Loucy (cell line): Measurements from ENCODE around the gene IQCN.

Experiments
- H2AFZ ChIP-seq: fragments of 200-600 bp; sonication (generic); 2 replicates; pipeline ENCODE4 v1.6.0; 2016; ENCODE audit warnings: antibody characterized with exemption, mild to moderate bottlenecking, low read length, moderate library complexity
- H3F3A ChIP-seq: fragments of 200-600 bp; 2 replicates; pipeline ENCODE4 v1.6.0; 2016; ENCODE audit warnings: antibody characterized with exemption, low read depth, mild to moderate bottlenecking
- H3K27me3 ChIP-seq: fragments of 200-600 bp; sonication (generic); 2 replicates; pipeline ENCODE4 v1.6.1; 2014; ENCODE audit warnings: low read length, mild to moderate bottlenecking; ENCODE audit not compliant: insufficient read depth, poor library complexity, severe bottlenecking
- H3K36me3 ChIP-seq: fragments of 200-600 bp; sonication (generic); 2 replicates; pipeline ENCODE4 v1.6.1; 2016; ENCODE audit warnings: low read length; ENCODE audit not compliant: insufficient read depth
- H3K4me1 ChIP-seq: fragments of 200-600 bp; sonication (generic); 2 replicates; pipeline ENCODE4 v1.5.1; 2014; ENCODE audit warnings: low read length, mild to moderate bottlenecking; ENCODE audit not compliant: insufficient read depth, poor library complexity, severe bottlenecking
- H3K4me2 ChIP-seq: fragments of 200-600 bp; sonication (generic); 2 replicates; pipeline ENCODE4 v1.6.0; 2014; ENCODE audit warnings: antibody characterized with exemption, low read length, low read depth, mild to moderate bottlenecking; ENCODE audit not compliant: poor library complexity, severe bottlenecking
- H3K4me3 ChIP-seq: fragments of 200-600 bp; sonication (generic); 2 replicates; pipeline ENCODE4 v1.5.1; 2014; ENCODE audit warnings: low read length, mild to moderate bottlenecking, mixed read lengths; ENCODE audit not compliant: poor library complexity, severe bottlenecking
- H3K79me2 ChIP-seq: fragments of 200-600 bp; sonication (generic); 2 replicates; pipeline ENCODE4 v1.6.1; 2014; ENCODE audit warnings: low read length; ENCODE audit not compliant: insufficient read depth
- H3K9ac ChIP-seq: fragments of 200-600 bp; sonication (generic); 2 replicates; pipeline ENCODE4 v1.6.0; 2014; ENCODE audit warnings: mild to moderate bottlenecking, low read depth, low read length, moderate library complexity; ENCODE audit not compliant: poor library complexity, severe bottlenecking
- H3K9me2 ChIP-seq: fragments of 200-600 bp; sonication (generic); replicated peaks from 2 replicates; pipeline ENCODE4 v1.6.1; 2016; ENCODE audit warnings: low read depth, low read length, mixed read lengths
- H3K9me3 ChIP-seq: fragments of 200-600 bp; sonication (generic); 2 replicates; pipeline ENCODE4 v1.6.1; 2014; ENCODE audit warnings: mild to moderate bottlenecking, antibody characterized with exemption, low read length, low read depth; ENCODE audit not compliant: insufficient read depth
- H4K20me1 ChIP-seq: fragments of 200-600 bp; sonication (generic); 2 replicates; pipeline ENCODE4 v1.6.0; 2014; ENCODE audit warnings: antibody characterized with exemption, low read length, mild to moderate bottlenecking; ENCODE audit not compliant: insufficient read depth, poor library complexity, severe bottlenecking
- CTCF ChIP-seq: fragments of 200-600 bp; sonication (generic); conservative IDR thresholded peaks from 2 replicates; pipeline ENCODE4 v1.5.1; 2014; ENCODE audit warnings: mild to moderate bottlenecking, antibody characterized with exemption, low read length
- EZH2phosphoT487 ChIP-seq: fragments of 200-600 bp; IDR thresholded peaks from 2 replicates; pipeline ENCODE4 v1.6.1; 2018; ENCODE audit warnings: antibody characterized with exemption, mild to moderate bottlenecking, moderate library complexity, borderline replicate concordance

Gene IQCN

GRCh38 chr19:18311502-18312091 lies 37.3 kb upstream of the IQCN start:
- peaks cover 9% of the 10 kb centered on the region for H4K20me1 ChIP-seq
- no peaks in the 10 kb centered on the region for H3K9me3 ChIP-seq
- no peaks in the 10 kb centered on the region for H3K9me2 ChIP-seq
- 0 out of 2 replicates have a peak, but pooled peaks cover 7% of the 10 kb centered on the region for H3F3A ChIP-seq
- TF ChIP-seq CTCF (no peak), EZH2phosphoT487 (no peak)
- H3K9ac ChIP-seq, result no peak overlapping the region
- H3K4me2 ChIP-seq, result no peak overlapping the region
- no peak overlapping the region for H2AFZ ChIP-seq
- H3K36me3 ChIP-seq, result peaks cover 60% of the 10 kb centered on the region; the same call in 1 of the 2 replicates
- no peaks in the 10 kb centered on the region for H3K27me3 ChIP-seq
- peaks cover 28% of the 10 kb centered on the region; the same call in 1 of the 2 replicates for H3K79me2 ChIP-seq
- peaks cover 15% of the 10 kb centered on the region for H3K4me1 ChIP-seq
- no peak overlapping the region for H3K4me3 ChIP-seq

DNA sequence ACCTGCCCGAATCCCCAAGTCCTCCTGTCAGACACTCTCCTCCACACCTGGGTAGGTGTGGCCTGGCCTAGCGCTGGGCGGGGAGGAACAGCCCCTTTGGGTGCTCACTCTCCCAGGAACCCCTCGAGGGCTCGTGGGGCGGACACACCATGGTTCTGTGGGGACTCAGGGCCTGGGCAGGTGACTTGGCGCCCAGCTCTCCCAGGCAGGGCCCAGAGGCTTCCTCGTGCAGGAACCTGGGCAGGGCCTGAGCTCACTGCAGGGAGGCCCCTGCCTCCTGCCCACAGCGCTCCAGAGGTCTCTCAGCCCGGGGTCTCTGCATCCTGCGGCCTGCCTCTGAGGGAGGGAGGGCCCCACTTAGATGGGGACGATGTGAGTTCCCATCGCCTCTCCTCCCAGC lies 36.7 kb upstream of the IQCN start:
- no peak overlapping the region for H2AFZ ChIP-seq
- H4K20me1 ChIP-seq, result peaks cover 9% of the 10 kb centered on the region
- H3K4me2 ChIP-seq, result no peak overlapping the region
- H3F3A ChIP-seq, result 0 out of 2 replicates have a peak, but pooled peaks cover 7% of the 10 kb centered on the region
- no peaks in the 10 kb centered on the region for H3K27me3 ChIP-seq
- H3K9me2 ChIP-seq, result no peaks in the 10 kb centered on the region
- no peaks in the 10 kb centered on the region for H3K9me3 ChIP-seq
- no peak overlapping the region for H3K4me3 ChIP-seq
- peaks cover 9% of the 10 kb centered on the region for H3K4me1 ChIP-seq
- TF ChIP-seq EZH2phosphoT487 (no peak), CTCF (no peak)
- H3K9ac ChIP-seq, result no peak overlapping the region
- peaks cover 66% of the 10 kb centered on the region; the same call in 1 of the 2 replicates for H3K36me3 ChIP-seq
- peaks cover 26% of the 10 kb centered on the region; the same call in 1 of the 2 replicates for H3K79me2 ChIP-seq

DNA sequence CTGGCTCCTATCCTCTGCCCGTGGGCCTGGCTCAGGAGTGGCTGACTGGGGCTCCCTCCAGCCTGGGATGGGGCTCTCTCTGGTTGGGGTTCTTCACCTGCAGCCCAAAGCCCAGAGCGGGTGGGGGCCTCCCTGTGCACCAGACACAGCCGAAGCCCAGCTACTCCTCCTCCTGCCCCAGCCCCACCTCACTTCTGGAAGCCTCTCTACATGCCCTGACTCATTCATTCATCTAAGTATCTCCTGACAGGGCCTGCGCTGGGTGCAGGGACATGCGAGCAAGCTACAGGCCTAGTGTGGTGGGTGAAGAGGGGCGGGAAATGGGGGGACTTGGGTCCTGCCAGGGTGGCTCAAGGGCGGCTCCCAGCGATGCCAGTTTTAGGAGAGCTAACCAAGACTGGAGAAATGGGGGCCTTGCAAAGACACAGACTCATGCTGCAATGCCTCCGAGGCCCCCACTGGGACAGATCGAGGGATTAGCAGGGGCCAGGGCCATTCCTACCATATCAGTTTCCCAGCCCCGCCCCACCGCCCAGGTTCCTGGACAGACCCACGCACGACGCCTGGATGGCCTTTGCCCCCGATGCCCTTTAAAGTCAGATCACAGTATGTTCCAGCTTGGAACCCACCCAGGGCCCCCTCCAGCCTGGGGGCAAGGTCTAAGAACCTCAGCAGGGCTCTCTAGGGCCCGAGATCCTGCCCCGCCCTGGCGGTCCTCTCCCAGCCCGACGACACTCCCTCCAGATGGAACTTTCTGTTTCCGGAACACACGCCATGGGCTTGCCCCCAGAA lies 36.1 kb upstream of the IQCN start:
- TF ChIP-seq CTCF (no peak), EZH2phosphoT487 (no peak)
- Histone ChIP-seq H3K36me3 (peaks cover 68% of the 10 kb centered on the region; the same call in 1 of the 2 replicates), H3K4me2 (no peak overlapping the region), H3K9me2 (no peaks in the 10 kb centered on the region), H3K79me2 (peaks cover 28% of the 10 kb centered on the region; the same call in 1 of the 2 replicates), H3K4me3 (no peak overlapping the region), H3K9me3 (no peaks in the 10 kb centered on the region), H4K20me1 (peaks cover 9% of the 10 kb centered on the region), H3F3A (0 out of 2 replicates have a peak, but pooled peaks cover 5% of the 10 kb centered on the region), H3K27me3 (no peaks in the 10 kb centered on the region), H2AFZ (no peak overlapping the region), H3K4me1 (peaks cover 2% of the 10 kb centered on the region), H3K9ac (no peak overlapping the region)
